Measurements from ENCODE around the gene LIN7B. TPM values are rescaled to one million over a fixed set of nuclear protein-coding genes. Genes with fewer than 3 reads are reported as not detected.

The LIN7B gene
- total and polyA plus RNA-seq, 2 of the 13 experiments (the other 11 are each of a cell fraction or from before 2014, with no cell fraction given), result 5.3 to 7.6 TPM

DNA sequence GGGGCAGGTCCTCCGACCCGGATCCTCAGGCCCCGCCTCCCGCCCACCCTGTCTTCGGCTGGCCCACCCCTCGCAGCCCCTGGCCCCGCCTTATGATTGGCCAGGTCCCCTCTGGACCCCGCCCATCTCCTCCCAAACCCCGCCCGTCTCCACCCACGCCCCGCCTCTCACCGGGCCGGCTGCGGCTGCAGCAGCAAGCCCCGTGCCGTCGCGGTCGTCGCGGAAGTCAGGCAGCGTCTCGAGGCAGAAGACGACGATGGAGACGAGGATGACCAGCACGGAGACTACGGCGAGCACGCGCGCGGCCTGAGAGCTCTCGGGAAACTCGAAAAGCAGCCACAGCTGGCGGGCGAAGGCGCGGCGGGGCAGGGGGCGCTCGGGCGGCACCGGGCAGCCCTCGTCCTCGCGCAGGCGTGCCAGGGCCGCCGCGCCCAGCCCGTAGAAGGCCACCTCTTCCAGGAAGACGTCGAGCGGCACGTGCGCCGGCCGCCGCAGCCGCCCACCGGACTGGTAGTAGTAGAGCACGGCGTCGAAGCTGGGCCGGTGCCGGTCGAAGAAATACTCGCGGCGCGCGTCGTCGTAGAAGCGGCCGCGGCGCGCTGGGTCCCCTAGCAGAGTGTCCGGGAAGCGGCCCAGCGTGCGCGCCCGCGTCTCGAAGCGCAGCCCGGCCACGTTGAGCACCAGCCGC is 42.2 kb upstream of the LIN7B start:
- Histone ChIP-seq H2AFZ (ENCODE audit: low read length) (no peak overlapping the region), H3K27ac (ENCODE audit: extremely low read length, insufficient read depth, low read length) (no peak overlapping the region), H3K4me1 (ENCODE audit: insufficient read depth, low read length) (0 out of 2 replicates have a peak, but pooled peaks cover 4% of the 10 kb centered on the region), H3K9ac (ENCODE audit: insufficient read depth, low read depth, low read length) (no peak overlapping the region), H3K36me3 (replicated peaks in 1 of 2; ENCODE audit: control insufficient read depth in 1 of 2, insufficient read depth in 2 of 2, low read length in 2 of 2) (no peaks in the 10 kb centered on the region), H3K4me3 (replicated peaks in 1 of 3; ENCODE audit: insufficient read depth in 1 of 3, low read depth in 2 of 3, low read length in 3 of 3) (no peak overlapping the region), H3K4me2 (ENCODE audit: low read depth, low read length) (no peak overlapping the region), H3K9me3 (ENCODE audit: low read length) (no peaks in the 10 kb centered on the region), H3K79me2 (ENCODE audit: insufficient read depth, low read length) (no peaks in the 10 kb centered on the region), H4K20me1 (ENCODE audit: insufficient read depth, low read length) (no peaks in the 10 kb centered on the region), H3K27me3 (ENCODE audit: control insufficient read depth in 1 of 2, insufficient read depth in 2 of 2, low read length in 2 of 2) (peaks cover 2 to 27% of the 10 kb centered on the region in 2 experiments)
- no TSS peak for BruUV-seq (replicated peaks)
- ATAC-seq (no peak), FAIRE-seq (no peak), DNase-seq (ENCODE audit: low spot score) (no peak)
- TF ChIP-seq HOXA3 (CRISPR knock-in tag; IDR thresholded peaks at IDR 0.05), result 0 out of 2 replicates have a peak, but pooled peaks have one; percentile 27
- no peak for TF ChIP-seq ZNF850 (CRISPR knock-in tag; conservative IDR thresholded peaks at IDR 0.05)
- in situ Hi-C loops (cut with HindIII; ENCODE audit: extremely low pct_ligation_motif_present, low pct_unique_long_range_greater_than_20kb), result no loop called here
- WGBS (ENCODE audit: low lambda C conversion rate), result 77% methylated on average over 77 of the region's 93 CpGs
- intact Hi-C loops (cut with micrococcal nuclease; ENCODE audit: unreplicated experiment), result no loop called here
- CTCF ChIA-PET (ENCODE audit: low intra/inter-chr PET ratio, low total read pairs), result no interaction called here
- POLR2A ChIA-PET, result no interaction called here

GRCh38 chr19:49073514-49074378 is 40.4 kb upstream of the LIN7B start:
- TF ChIP-seq CTCF (CRISPR knock-in tag; IDR thresholded peaks at IDR 0.05) (peak; percentile 47; the same call in 1 of the 2 replicates), GATAD1 (CRISPR knock-in tag; IDR thresholded peaks at IDR 0.05) (no peak), ZNF20 (CRISPR knock-in tag; IDR thresholded peaks at IDR 0.05) (no peak), ZFP62 (CRISPR knock-in tag; IDR thresholded peaks at IDR 0.05) (no peak), STAT5B (CRISPR knock-in tag; IDR thresholded peaks at IDR 0.05) (no peak), PHB2 (IDR thresholded peaks at IDR 0.05; ENCODE audit: partially characterized antibody) (no peak)
- no peaks in the 10 kb centered on the region for H3K9me3 ChIP-seq (ENCODE audit: low read length)
- H3K79me2 ChIP-seq (ENCODE audit: insufficient read depth, low read length), result no peaks in the 10 kb centered on the region
- ChIA-PET CTCF (ENCODE audit: low intra/inter-chr PET ratio, low total read pairs) (no interaction called here), POLR2A (no interaction called here)
- BruUV-seq (replicated peaks), result no TSS peak
- H4K20me1 ChIP-seq (ENCODE audit: insufficient read depth, low read length), result no peaks in the 10 kb centered on the region
- no peak overlapping the region for H3K4me3 ChIP-seq (replicated peaks in 1 of 3; ENCODE audit: insufficient read depth in 1 of 3, low read depth in 2 of 3, low read length in 3 of 3)
- H3K4me1 ChIP-seq (ENCODE audit: insufficient read depth, low read length), result no peaks in the 10 kb centered on the region
- DNase-seq (ENCODE audit: low spot score) (peak; percentile 32), ATAC-seq (peak; percentile 75), FAIRE-seq (peak; percentile 46)
- intact Hi-C loops (cut with micrococcal nuclease; ENCODE audit: unreplicated experiment) (no loop called here), in situ Hi-C loops (cut with HindIII; ENCODE audit: extremely low pct_ligation_motif_present, low pct_unique_long_range_greater_than_20kb) (no loop called here)
- 33% methylated on average over 15 of the region's 23 CpGs for WGBS (ENCODE audit: low lambda C conversion rate)
- H3K9ac ChIP-seq (ENCODE audit: insufficient read depth, low read depth, low read length), result no peak overlapping the region
- no peaks in the 10 kb centered on the region for H3K36me3 ChIP-seq (replicated peaks in 1 of 2; ENCODE audit: control insufficient read depth in 1 of 2, insufficient read depth in 2 of 2, low read length in 2 of 2)
- peaks cover 2 to 23% of the 10 kb centered on the region in 2 experiments for H3K27me3 ChIP-seq (ENCODE audit: control insufficient read depth in 1 of 2, insufficient read depth in 2 of 2, low read length in 2 of 2)
- H3K4me2 ChIP-seq (ENCODE audit: low read depth, low read length), result no peak overlapping the region
- no peak overlapping the region for H2AFZ ChIP-seq (ENCODE audit: low read length)
- no peak overlapping the region for H3K27ac ChIP-seq (ENCODE audit: extremely low read length, insufficient read depth, low read length)

All from HepG2 (cell line).